ENCODE measurements around the gene NDUFS7.
A peak's percentile ranks its signal among the peaks of the same experiment; 100 is the strongest.

Gene NDUFS7

GRCh38 chr19:1383312-1384084 lies at the start of gene NDUFS7:
Gene NDUFS7, plus strand, starts transcription at chr19:1383907. Its CDS starts 20 bp downstream, at chr19:1383927.
- DNase-seq (ENCODE audit: low read depth in 1 of 2, low spot score in 1 of 2) = peak in 1 of 2 experiments; percentile 90
- in situ Hi-C loops (cut with HindIII; ENCODE audit: low pct_unique_long_range_greater_than_20kb, low sequenced_read_pairs) = no loop called here

DNA sequence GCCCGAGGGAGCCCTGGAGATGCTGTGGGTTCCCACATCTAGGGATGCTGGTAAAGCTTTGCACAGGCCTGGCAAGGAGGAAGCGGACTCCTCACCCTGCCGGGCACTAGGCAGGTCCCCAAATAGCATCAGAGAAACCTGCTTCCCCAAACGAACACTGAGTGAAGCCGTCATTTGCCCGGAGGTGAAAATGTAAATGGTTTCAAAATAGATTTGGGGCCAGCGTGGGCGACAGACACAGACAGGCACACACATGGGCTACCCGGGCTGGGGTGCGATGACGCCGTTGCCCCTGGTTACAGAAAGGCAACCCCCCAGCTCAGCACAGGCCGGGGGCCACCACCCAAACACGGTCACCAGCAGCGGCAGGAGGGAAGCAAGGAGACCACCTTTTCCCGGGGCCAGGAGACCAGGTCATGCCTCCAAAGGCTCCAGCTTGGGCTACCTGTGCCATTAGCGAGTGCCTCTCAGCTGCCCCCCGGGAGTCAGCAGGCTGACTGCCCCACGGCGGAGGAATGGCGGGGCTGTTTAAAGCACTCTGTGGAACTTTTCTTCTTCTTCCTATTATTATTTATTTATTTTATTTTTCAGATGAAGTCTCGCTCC lies 47.5 kb upstream of the NDUFS7 start:
- in situ Hi-C loops (cut with HindIII; ENCODE audit: low pct_unique_long_range_greater_than_20kb, low sequenced_read_pairs) = no loop called here
- no peak for TF ChIP-seq JUND (IDR thresholded peaks at IDR 0.05; ENCODE audit: low read depth)
- no peak for DNase-seq (ENCODE audit: low read depth in 1 of 2, low spot score in 1 of 2)

More at GRCh38 chr19:1383312-1384084, at the start of gene NDUFS7:
- TF ChIP-seq JUND (IDR thresholded peaks at IDR 0.05; ENCODE audit: low read depth) = no peak

- in situ Hi-C loops (cut with HindIII; ENCODE audit: low pct_unique_long_range_greater_than_20kb, low sequenced_read_pairs) = no loop called here
- TF ChIP-seq JUND (IDR thresholded peaks at IDR 0.05; ENCODE audit: low read depth) = no peak
- DNase-seq (ENCODE audit: low read depth in 1 of 2, low spot score in 1 of 2) = peak in 1 of 2 experiments; percentile 56
Measured at GRCh38 chr19:1340681-1341469, 42.8 kb upstream of the NDUFS7 start.

- DNase-seq (ENCODE audit: low read depth in 1 of 2, low spot score in 1 of 2) = no peak
- no peak for TF ChIP-seq JUND (IDR thresholded peaks at IDR 0.05; ENCODE audit: low read depth)
- in situ Hi-C loops (cut with HindIII; ENCODE audit: low pct_unique_long_range_greater_than_20kb, low sequenced_read_pairs) = no loop called here
Measured at GRCh38 chr19:1343041-1343440, 40.7 kb upstream of the NDUFS7 start.

DNA sequence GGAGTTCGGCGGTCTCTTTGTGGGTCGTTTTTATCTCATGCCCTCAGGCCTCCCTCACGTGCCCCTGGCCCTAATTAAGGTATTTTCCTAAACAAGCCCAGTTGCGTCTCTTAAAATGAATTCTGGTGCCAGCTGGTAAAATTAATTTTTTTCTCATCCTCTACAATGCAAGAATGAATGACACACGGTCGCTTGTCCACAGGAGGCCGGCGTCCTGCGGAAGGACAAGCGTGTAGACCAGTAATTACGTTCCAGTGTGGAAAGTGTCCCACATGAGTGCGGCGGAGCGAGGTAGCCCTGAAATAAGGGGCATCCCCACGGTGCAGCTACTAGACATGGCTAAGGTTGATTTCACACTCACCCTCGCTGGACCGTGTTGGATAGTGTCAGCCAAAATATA lies 34.5 kb upstream of the NDUFS7 start:
- in situ Hi-C loops (cut with HindIII; ENCODE audit: low pct_unique_long_range_greater_than_20kb, low sequenced_read_pairs) = no loop called here
- no peak for TF ChIP-seq JUND (IDR thresholded peaks at IDR 0.05; ENCODE audit: low read depth)
- no peak for DNase-seq (ENCODE audit: low read depth in 1 of 2, low spot score in 1 of 2)

DNA sequence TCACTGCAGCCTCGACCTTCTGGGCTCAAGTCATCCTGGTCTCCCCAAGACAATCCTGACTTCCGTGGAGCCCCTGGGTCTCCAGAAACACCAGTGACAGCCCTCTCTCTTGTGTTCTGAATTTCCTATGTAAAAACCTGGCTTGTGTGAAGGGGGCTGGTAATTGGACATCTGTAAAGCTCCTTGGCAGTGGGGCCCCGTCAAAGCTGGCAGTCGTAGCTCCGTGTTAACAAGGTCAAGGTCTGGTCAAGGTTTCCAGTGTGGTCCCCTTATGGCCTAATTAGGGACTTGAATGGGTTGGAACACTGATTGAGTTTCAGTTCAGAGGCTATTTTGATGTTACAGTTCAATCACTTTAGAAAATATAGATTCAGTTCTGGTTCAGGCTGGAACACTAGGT lies 32.8 kb upstream of the NDUFS7 start:
- in situ Hi-C loops (cut with HindIII; ENCODE audit: low pct_unique_long_range_greater_than_20kb, low sequenced_read_pairs) = no loop called here
- no peak for DNase-seq (ENCODE audit: low read depth in 1 of 2, low spot score in 1 of 2)
- no peak for TF ChIP-seq JUND (IDR thresholded peaks at IDR 0.05; ENCODE audit: low read depth)

DNA sequence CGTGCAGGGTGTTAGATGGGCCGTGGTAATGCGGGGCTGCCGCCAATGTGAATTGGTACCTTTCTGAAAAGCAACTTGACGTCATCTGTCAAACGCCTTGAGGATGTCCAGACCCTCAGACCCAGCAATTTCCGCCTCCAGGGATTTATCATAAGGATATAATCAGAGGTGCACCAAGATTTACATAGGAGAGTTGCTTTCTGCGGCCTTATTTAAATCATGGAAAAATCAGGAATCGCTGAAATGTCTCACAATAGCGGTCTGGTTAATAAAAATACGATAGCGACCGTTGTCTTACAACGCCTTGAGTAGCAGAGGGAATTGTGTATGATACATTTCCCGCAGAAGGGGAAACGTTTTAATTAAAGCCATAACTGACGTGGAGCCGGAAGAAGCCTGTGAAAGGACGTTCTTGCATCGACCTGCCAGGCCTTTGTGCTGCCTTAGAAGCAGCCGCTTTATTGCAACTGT lies 32.3 kb upstream of the NDUFS7 start:
- DNase-seq (ENCODE audit: low read depth in 1 of 2, low spot score in 1 of 2) = no peak
- in situ Hi-C loops (cut with HindIII; ENCODE audit: low pct_unique_long_range_greater_than_20kb, low sequenced_read_pairs) = no loop called here
- no peak for TF ChIP-seq JUND (IDR thresholded peaks at IDR 0.05; ENCODE audit: low read depth)

GRCh38 chr19:1353144-1353543 lies 30.6 kb upstream of the NDUFS7 start:
- in situ Hi-C loops (cut with HindIII; ENCODE audit: low pct_unique_long_range_greater_than_20kb, low sequenced_read_pairs) = no loop called here
- TF ChIP-seq JUND (IDR thresholded peaks at IDR 0.05; ENCODE audit: low read depth) = no peak
- no peak for DNase-seq (ENCODE audit: low read depth in 1 of 2, low spot score in 1 of 2)

GRCh38 chr19:1354970-1355567 lies 28.6 kb upstream of the NDUFS7 start:
- in situ Hi-C loops (cut with HindIII; ENCODE audit: low pct_unique_long_range_greater_than_20kb, low sequenced_read_pairs) = no loop called here
- DNase-seq (ENCODE audit: low read depth in 1 of 2, low spot score in 1 of 2) = no peak

DNA sequence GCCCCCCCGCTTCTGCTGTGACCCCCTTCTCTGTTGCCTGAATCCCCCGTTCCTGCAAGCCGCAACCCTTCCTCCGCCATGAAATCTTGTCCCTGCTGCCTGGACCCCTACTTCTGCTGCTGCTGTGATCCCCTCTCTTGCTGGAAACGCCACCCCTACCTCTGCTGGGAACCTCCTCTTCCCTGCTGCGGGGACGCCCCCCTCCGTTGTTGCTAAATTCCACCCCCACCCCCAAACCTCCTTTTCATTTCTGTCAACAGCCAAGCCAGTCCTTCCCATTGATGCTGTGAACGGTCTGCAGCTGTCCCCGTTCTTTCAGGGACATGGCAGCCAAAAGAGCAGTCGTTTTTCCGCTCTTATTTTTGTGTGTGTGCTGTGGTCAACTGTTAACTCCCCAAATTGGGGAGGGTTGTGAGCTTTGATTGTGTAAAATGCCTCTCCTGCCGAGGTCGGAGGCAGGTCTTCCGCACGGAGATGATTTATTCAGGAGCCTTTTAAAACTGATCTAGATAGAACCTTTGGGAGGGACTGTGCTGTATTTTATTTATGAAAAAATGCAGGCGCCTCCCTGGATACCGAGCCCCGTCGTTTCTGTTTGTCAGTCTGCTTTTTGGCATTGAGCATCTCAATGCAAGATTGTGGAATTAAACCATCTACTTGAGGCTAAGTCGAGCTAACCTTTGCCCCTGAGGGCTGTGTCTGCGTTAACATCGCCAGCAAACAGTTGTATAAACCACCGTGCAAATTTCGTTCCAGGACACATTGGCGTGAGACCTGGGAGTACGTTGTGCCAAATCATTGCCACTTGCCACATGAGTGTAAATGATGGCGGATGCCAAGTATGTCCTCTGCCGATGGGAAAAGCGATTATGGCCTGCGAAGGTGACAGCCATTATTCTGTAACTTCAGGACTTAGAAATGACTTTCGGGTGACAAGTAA lies 27.9 kb upstream of the NDUFS7 start:
- in situ Hi-C loops (cut with HindIII; ENCODE audit: low pct_unique_long_range_greater_than_20kb, low sequenced_read_pairs) = no loop called here
- no peak for TF ChIP-seq JUND (IDR thresholded peaks at IDR 0.05; ENCODE audit: low read depth)
- DNase-seq (ENCODE audit: low read depth in 1 of 2, low spot score in 1 of 2) = no peak

More at GRCh38 chr19:1354970-1355567, 28.6 kb upstream of the NDUFS7 start:
- TF ChIP-seq JUND (IDR thresholded peaks at IDR 0.05; ENCODE audit: low read depth) = no peak

- no peak for TF ChIP-seq JUND (IDR thresholded peaks at IDR 0.05; ENCODE audit: low read depth)
- no peak for DNase-seq (ENCODE audit: low read depth in 1 of 2, low spot score in 1 of 2)
- in situ Hi-C loops (cut with HindIII; ENCODE audit: low pct_unique_long_range_greater_than_20kb, low sequenced_read_pairs) = no loop called here
Measured at GRCh38 chr19:1356508-1356865, 27.2 kb upstream of the NDUFS7 start.

Measured in T47D (cell line).